A673 (cell line): ENCODE results near the gene GATA6.

ENCODE experiments used
- CTCF ChIP-seq: fragments of 300-800, 200-600 bp; sonication (generic); conservative IDR thresholded peaks from 2 replicates; pipeline ENCODE4 v1.5.1; 2017; ENCODE audit warnings: low read depth, mild to moderate bottlenecking, antibody characterized with exemption, low read length, moderate library complexity, mixed read lengths
- EZH2 ChIP-seq: fragments of 200-600 bp; sonication (generic); IDR thresholded peaks from 2 replicates; pipeline ENCODE4 v1.6.1; 2017; ENCODE audit warnings: borderline replicate concordance, low read depth, mild to moderate bottlenecking, mixed read lengths, antibody characterized with exemption, low read length; ENCODE audit not compliant: poor library complexity, severe bottlenecking

- TF ChIP-seq CTCF (no peak), EZH2 (peak; percentile 51)
Observed at GRCh38 chr18:22172120-22172582, 2.8 kb downstream of the GATA6 start.
